Vagina (tissue), 2 donors: ENCODE measurements around the gene MRPL10. TPM values are rescaled to one million over a fixed set of nuclear protein-coding genes. Genes with fewer than 3 reads are reported as not detected.

ENCODE experiments used
- DNase-seq, 2 donors: peaks; one replicate each; pipeline ENCODE4 v3.0.0-alpha.2; 2017; ENCODE audit errors: extremely low spot score in 2 of 2
- H3K27ac ChIP-seq: fragments of 200-600 bp; sonication (generic); one replicate; pipeline ENCODE4 v1.5.1; 2019
- H3K27me3 ChIP-seq: fragments of 200-600 bp; sonication (generic); one replicate; pipeline ENCODE4 v1.5.1; 2019
- H3K36me3 ChIP-seq, 2 donors: fragments of 200-600 bp; sonication (generic); one replicate each; pipeline ENCODE4 v1.5.1; 2017 to 2019
- H3K4me1 ChIP-seq: fragments of 200-600 bp; sonication (generic); one replicate; pipeline ENCODE4 v1.5.1; 2019
- H3K4me3 ChIP-seq, 2 donors: fragments of 200-600 bp; sonication (generic); 1 replicate in 1 of 2; 2 replicates in 1 of 2; pipeline ENCODE4 v1.5.1; 2016 to 2019
- H3K9me3 ChIP-seq: fragments of 200-600 bp; sonication (generic); one replicate; pipeline ENCODE4 v1.5.1; 2019
- CTCF ChIP-seq, 3 experiments: fragments of 450-650 bp in 2 of 3; fragments of 200-600 bp in 1 of 3; sonication (generic) in 1 of 3; IDR thresholded peaks; one replicate each; pipeline ENCODE4 v1.5.1; 2017 to 2019; ENCODE audit warnings: antibody characterized with exemption in 3 of 3, mild to moderate bottlenecking in 2 of 3, moderate library complexity in 2 of 3
- POLR2A ChIP-seq, 2 donors: fragments of 450-650 bp; IDR thresholded peaks; one replicate each; pipeline ENCODE4 v1.6.1; 2017; ENCODE audit warnings: antibody characterized with exemption in 2 of 2, mild to moderate bottlenecking in 2 of 2, moderate library complexity in 2 of 2
- POLR2AphosphoS5 ChIP-seq, 2 donors: sonication (generic); formaldehyde crosslinking; IDR thresholded peaks; one replicate each; pipeline ENCODE4 v1.9.0; 2017; ENCODE audit warnings: antibody characterized with exemption in 2 of 2, mild to moderate bottlenecking in 2 of 2, low read depth in 1 of 2; ENCODE audit not compliant: insufficient read depth in 1 of 2
- intact Hi-C: fragments of 100-400 bp; cut with DNase I; formaldehyde crosslinking; loops from one replicate; pipeline ENCODE4 v1.15.1; 2023
- total RNA-seq: library from RNA; depleted of rRNA; stranded (reverse); fragments of >200 nt; gene quantifications from one replicate; pipeline ENCODE4 v1.2.3, GENCODE V29; 2016

The MRPL10 gene
- total RNA-seq, 1 donor from 2014 or later: 21.4 TPM

DNA sequence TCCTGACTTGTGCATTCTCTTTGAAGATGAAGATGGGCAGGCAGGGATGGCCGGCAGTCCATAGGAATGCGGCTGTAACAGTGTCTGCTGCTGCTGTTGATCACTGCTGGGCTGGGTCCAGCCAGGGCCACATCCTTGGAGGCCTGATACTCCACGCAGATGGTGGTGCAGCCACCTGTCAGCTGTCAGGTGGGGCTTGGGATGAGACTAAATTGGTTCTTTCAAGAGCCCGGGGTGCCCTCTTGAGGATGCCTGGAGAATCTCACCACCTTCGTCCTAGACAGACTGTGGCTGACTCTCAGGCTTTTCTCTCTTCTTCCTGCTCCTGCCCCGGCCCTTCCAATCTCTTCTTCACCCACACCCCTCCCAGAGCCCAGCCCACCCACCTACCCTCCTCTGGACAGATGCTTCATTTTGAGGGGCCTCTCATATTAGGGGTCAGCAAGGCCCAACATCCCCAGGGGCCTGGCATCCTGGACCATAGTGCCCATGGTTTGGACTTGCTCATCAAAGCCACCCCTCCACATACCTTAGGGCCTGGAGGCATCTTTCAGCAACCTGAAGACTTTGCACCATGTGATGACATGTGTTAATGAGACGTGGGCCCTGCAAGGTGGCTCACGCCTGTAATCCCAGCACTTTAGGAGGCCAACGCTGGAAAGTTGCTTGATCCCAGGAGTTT lies 28.9 kb downstream of the MRPL10 start:
- DNase-seq: peak; percentile 40 to 82

DNA sequence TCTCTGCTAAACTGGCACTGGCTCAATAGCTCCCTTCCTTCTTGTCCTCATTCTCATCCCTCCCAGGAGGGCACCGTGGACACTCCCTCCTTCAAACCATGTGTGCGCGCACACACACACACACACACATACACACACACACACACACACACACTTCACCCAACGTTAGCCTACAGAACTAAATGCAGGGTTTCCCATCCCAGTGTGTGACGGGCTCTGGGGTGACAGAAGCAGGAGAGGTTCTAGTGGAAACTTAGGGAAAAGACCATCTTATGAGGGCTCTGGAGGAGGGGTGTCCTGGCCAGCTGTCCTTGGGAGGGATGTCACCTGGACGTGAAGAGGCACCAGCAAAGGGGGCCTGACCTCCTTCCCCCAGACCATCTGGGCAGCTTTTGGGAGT lies 29.4 kb downstream of the MRPL10 start:
- Histone ChIP-seq H3K9me3 (no peaks in the 10 kb centered on the region), H3K27me3 (no peaks in the 10 kb centered on the region), H3K4me1 (no peaks in the 10 kb centered on the region), H3K27ac (no peak overlapping the region), H3K36me3 (no peaks in the 10 kb centered on the region), H3K4me3 (no peak overlapping the region)
- TF ChIP-seq POLR2AphosphoS5 (IDR thresholded peaks at IDR 0.05; ENCODE audit: insufficient read depth in 1 of 2, low read depth in 1 of 2) (no peak), CTCF (IDR thresholded peaks at IDR 0.05) (no peak), POLR2A (IDR thresholded peaks at IDR 0.05) (no peak)
- intact Hi-C loops: no loop called here
- DNase-seq: peak; percentile 52 to 77

More for the DNA sequence above, 28.9 kb downstream of the MRPL10 start:
- Histone ChIP-seq H3K36me3 (no peaks in the 10 kb centered on the region), H3K27ac (no peak overlapping the region), H3K4me1 (no peaks in the 10 kb centered on the region), H3K9me3 (no peaks in the 10 kb centered on the region), H3K27me3 (no peaks in the 10 kb centered on the region), H3K4me3 (no peak overlapping the region)
- intact Hi-C loops: no loop called here
- TF ChIP-seq POLR2AphosphoS5 (IDR thresholded peaks at IDR 0.05; ENCODE audit: insufficient read depth in 1 of 2, low read depth in 1 of 2) (no peak), CTCF (IDR thresholded peaks at IDR 0.05) (peak in 1 of 3 experiments; percentile 20)

GRCh38 chr17:47801176-47801765 lies 30.1 kb downstream of the MRPL10 start:
- intact Hi-C loops: no loop called here
- peak in 1 of 2 donors; percentile 72 for DNase-seq
- no peak for TF ChIP-seq POLR2AphosphoS5 (IDR thresholded peaks at IDR 0.05; ENCODE audit: insufficient read depth in 1 of 2, low read depth in 1 of 2)
- no peak for TF ChIP-seq CTCF (IDR thresholded peaks at IDR 0.05)
- no peak for TF ChIP-seq POLR2A (IDR thresholded peaks at IDR 0.05)
- Histone ChIP-seq H3K36me3 (no peaks in the 10 kb centered on the region), H3K4me1 (no peaks in the 10 kb centered on the region), H3K27me3 (no peaks in the 10 kb centered on the region), H3K4me3 (no peak overlapping the region), H3K27ac (no peak overlapping the region), H3K9me3 (no peaks in the 10 kb centered on the region)

GRCh38 chr17:47800686-47801085 lies 30.7 kb downstream of the MRPL10 start:
- DNase-seq: peak; percentile 72 to 85
- intact Hi-C loops: no loop called here

More at GRCh38 chr17:47800686-47801085, 30.7 kb downstream of the MRPL10 start:
- no peaks in the 10 kb centered on the region for H3K9me3 ChIP-seq
- H3K4me3 ChIP-seq: no peak overlapping the region
- H3K36me3 ChIP-seq: no peaks in the 10 kb centered on the region
- TF ChIP-seq POLR2A (IDR thresholded peaks at IDR 0.05) (no peak), POLR2AphosphoS5 (IDR thresholded peaks at IDR 0.05; ENCODE audit: insufficient read depth in 1 of 2, low read depth in 1 of 2) (no peak), CTCF (IDR thresholded peaks at IDR 0.05) (no peak)
- H3K4me1 ChIP-seq: no peaks in the 10 kb centered on the region
- H3K27me3 ChIP-seq: no peaks in the 10 kb centered on the region
- no peak overlapping the region for H3K27ac ChIP-seq
